ENCODE data around the gene ATP2C2.

The ATP2C2 gene

DNA sequence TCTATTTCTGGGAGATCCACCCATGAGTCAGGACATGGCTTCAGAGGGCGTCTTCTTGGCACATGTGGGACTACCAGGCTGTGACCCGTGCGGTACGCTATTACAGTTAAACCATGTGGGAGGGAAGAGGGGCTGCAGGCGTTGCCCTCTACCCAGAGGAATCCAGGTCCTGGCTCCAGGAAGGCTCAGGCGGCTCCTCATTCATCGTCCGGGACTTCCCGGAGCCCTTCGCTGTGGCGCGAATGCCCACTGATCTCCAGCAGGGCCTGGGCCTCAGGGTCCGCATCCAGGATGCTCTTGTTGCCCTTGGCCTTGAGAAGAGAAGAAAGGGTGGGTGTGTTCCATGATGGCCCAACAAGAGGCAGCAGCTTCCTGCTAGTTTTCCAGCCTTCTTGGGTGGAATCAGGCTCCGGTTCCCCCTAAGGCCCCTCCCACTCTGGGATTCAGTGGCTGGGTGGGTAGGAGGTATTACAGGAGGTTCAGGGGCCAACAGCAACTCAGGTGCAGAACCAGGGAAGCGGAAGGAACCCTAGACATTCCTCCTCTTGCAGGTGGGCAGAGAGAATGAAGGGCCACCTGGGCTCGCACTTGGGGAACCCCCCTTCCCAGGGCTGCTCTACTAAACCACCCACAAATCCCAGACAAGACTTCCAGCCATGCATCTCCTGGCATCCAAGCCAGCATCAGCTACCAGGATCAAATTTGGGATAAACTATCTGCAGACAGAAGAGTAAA is 111.5 kb downstream of the ATP2C2 start:
- Histone ChIP-seq H4K20me1 (ENCODE audit: control insufficient read depth, insufficient read depth, low read depth, low read length) (no peaks in the 10 kb centered on the region), H3K9me3 (ENCODE audit: control insufficient read depth, insufficient read depth, low read length) (no peaks in the 10 kb centered on the region), H3K4me3 (ENCODE audit: low read length) (no peak overlapping the region), H3K4me2 (ENCODE audit: low read length) (no peak overlapping the region), H3K4me1 (ENCODE audit: control insufficient read depth, low read length) (no peaks in the 10 kb centered on the region), H3K36me3 (ENCODE audit: control insufficient read depth, low read length) (no peaks in the 10 kb centered on the region), H3K27me3 (ENCODE audit: control insufficient read depth, low read length) (no peaks in the 10 kb centered on the region), H3K27ac (ENCODE audit: low read depth, low read length) (no peak overlapping the region), H3F3A (ENCODE audit: control insufficient read depth, insufficient read depth) (no peaks in the 10 kb centered on the region), H3K9me2 (replicated peaks; ENCODE audit: control insufficient read depth, low read length) (no peaks in the 10 kb centered on the region), H3K79me2 (ENCODE audit: control insufficient read depth, low read length) (no peaks in the 10 kb centered on the region)
- TF ChIP-seq, protein P1, sequence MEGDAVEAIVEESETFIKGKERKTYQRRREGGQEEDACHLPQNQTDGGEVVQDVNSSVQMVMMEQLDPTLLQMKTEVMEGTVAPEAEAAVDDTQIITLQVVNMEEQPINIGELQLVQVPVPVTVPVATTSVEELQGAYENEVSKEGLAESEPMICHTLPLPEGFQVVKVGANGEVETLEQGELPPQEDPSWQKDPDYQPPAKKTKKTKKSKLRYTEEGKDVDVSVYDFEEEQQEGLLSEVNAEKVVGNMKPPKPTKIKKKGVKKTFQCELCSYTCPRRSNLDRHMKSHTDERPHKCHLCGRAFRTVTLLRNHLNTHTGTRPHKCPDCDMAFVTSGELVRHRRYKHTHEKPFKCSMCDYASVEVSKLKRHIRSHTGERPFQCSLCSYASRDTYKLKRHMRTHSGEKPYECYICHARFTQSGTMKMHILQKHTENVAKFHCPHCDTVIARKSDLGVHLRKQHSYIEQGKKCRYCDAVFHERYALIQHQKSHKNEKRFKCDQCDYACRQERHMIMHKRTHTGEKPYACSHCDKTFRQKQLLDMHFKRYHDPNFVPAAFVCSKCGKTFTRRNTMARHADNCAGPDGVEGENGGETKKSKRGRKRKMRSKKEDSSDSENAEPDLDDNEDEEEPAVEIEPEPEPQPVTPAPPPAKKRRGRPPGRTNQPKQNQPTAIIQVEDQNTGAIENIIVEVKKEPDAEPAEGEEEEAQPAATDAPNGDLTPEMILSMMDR (IDR thresholded peaks at IDR 0.05; ENCODE audit: low read depth, low read length, poor library complexity, severe bottlenecking), result no peak
- TF ChIP-seq EZH2phosphoT487 (IDR thresholded peaks at IDR 0.05; ENCODE audit: borderline replicate concordance, low read length), result no peak

DNA sequence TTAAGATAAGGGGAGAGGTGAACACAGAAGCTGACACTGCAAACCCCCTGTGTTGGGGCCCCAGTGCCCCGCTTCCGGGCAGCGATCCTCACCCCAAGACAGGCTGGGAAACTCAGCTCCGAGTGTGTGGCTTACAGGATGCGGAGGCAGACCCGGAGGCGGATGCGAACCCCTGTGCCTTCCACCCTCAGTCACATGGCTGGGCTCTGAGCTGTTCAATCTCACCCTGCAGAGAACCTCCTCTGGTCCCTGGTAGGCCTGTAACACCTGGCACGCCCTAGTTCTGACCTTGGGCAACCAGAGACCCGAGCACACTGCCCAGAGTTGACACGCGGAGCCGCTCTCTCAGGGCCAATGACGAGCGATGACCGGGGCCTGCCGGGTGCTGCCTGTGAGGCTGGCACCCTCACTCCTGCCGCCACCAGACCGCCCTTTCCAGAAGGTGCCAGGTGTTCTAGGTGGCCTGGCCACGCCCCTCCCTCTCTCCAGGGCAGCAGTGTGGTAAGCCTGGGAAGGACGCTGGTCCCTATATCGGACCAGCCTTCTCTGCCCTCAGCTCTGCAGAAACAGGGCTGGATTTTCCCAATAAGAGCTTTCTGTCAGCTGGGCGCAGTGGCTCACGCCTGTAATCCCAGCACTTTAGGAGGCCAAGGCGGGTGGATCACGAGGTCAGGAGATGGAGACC is 112.9 kb downstream of the ATP2C2 start:
- Histone ChIP-seq H3K36me3 (ENCODE audit: control insufficient read depth, low read length) (no peaks in the 10 kb centered on the region), H3K9me3 (ENCODE audit: control insufficient read depth, insufficient read depth, low read length) (no peaks in the 10 kb centered on the region), H3K4me2 (ENCODE audit: low read length) (no peak overlapping the region), H4K20me1 (ENCODE audit: control insufficient read depth, insufficient read depth, low read depth, low read length) (no peaks in the 10 kb centered on the region), H3F3A (ENCODE audit: control insufficient read depth, insufficient read depth) (no peaks in the 10 kb centered on the region), H3K4me3 (ENCODE audit: low read length) (no peak overlapping the region), H3K4me1 (ENCODE audit: control insufficient read depth, low read length) (no peaks in the 10 kb centered on the region), H3K27me3 (ENCODE audit: control insufficient read depth, low read length) (no peaks in the 10 kb centered on the region), H3K27ac (ENCODE audit: low read depth, low read length) (no peak overlapping the region), H3K79me2 (ENCODE audit: control insufficient read depth, low read length) (no peaks in the 10 kb centered on the region), H3K9me2 (replicated peaks; ENCODE audit: control insufficient read depth, low read length) (no peaks in the 10 kb centered on the region)
- no peak for TF ChIP-seq EZH2phosphoT487 (IDR thresholded peaks at IDR 0.05; ENCODE audit: borderline replicate concordance, low read length)
- TF ChIP-seq, protein P1 (IDR thresholded peaks at IDR 0.05; ENCODE audit: low read depth, low read length, poor library complexity, severe bottlenecking), result no peak

DNA sequence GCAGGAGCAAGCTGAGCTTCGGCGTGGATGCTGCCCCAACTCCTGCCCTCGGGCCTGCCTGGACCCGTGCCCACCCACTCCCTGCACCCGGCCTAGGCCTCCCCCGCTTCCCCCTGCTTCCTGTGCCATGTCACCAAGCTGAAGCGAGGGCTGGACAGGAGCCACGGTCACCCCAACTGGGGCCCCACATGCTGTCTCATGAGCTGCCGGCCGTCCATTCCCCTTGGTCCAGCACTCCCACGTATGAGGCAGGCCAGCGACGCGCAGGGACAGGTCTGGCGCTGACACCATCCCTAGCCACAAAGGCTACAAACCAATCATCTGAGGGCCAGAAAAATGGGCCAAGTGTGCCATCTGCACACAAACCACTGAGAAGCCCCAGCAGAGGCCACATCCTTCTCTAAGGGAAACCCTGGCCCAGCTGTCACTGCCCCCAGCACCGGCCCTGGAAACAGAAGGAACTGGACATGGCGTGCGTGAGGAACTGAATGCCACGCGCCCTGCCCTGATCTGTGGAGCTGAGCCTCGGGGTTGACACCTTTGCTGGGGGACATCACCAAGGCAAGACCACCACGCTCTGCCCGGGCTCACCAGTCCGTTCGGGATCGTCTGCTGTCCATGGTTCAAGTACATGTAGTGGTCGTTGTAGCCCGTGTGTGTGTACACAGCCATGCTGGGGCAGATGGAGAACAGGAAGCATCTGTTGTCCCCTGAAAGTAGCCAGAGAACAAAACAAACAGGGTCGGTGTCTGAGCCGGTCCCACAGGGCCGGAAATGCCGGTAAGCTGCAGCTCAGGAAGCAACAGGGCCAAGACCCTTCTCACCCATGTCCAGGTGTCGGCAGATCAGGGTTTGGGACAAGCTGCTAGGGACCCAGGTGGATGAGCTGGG is 113.9 kb downstream of the ATP2C2 start:
- TF ChIP-seq EZH2phosphoT487 (IDR thresholded peaks at IDR 0.05; ENCODE audit: borderline replicate concordance, low read length), result no peak
- TF ChIP-seq, protein P1 (IDR thresholded peaks at IDR 0.05; ENCODE audit: low read depth, low read length, poor library complexity, severe bottlenecking), result no peak
- Histone ChIP-seq H3K4me2 (ENCODE audit: low read length) (no peak overlapping the region), H3K27ac (ENCODE audit: low read depth, low read length) (no peak overlapping the region), H3K79me2 (ENCODE audit: control insufficient read depth, low read length) (no peaks in the 10 kb centered on the region), H3K36me3 (ENCODE audit: control insufficient read depth, low read length) (no peaks in the 10 kb centered on the region), H3K4me3 (ENCODE audit: low read length) (no peak overlapping the region), H3K9me2 (replicated peaks; ENCODE audit: control insufficient read depth, low read length) (no peaks in the 10 kb centered on the region), H3F3A (ENCODE audit: control insufficient read depth, insufficient read depth) (no peaks in the 10 kb centered on the region), H3K4me1 (ENCODE audit: control insufficient read depth, low read length) (no peaks in the 10 kb centered on the region), H4K20me1 (ENCODE audit: control insufficient read depth, insufficient read depth, low read depth, low read length) (no peaks in the 10 kb centered on the region), H3K9me3 (ENCODE audit: control insufficient read depth, insufficient read depth, low read length) (no peaks in the 10 kb centered on the region), H3K27me3 (ENCODE audit: control insufficient read depth, low read length) (no peaks in the 10 kb centered on the region)
